Testis (tissue), 3 donors: ENCODE results near the gene PGM2L1. TPM values are rescaled to one million over a fixed set of nuclear protein-coding genes. Genes with fewer than 3 reads are reported as not detected.

Experiments used
- DNase-seq: peaks from one replicate; pipeline ENCODE4 v3.0.0-alpha.2; 2019
- H3K27ac ChIP-seq, 2 donors: fragments of 200-600 bp; sonication (generic); one replicate each; pipeline ENCODE4 v1.5.1; 2019
- H3K27me3 ChIP-seq: fragments of 200-600 bp; sonication (generic); one replicate; pipeline ENCODE4 v1.5.1; 2019
- H3K36me3 ChIP-seq: fragments of 200-600 bp; sonication (generic); one replicate; pipeline ENCODE4 v1.5.1; 2017; ENCODE audit warnings: low read depth; ENCODE audit errors: missing control alignments
- H3K4me1 ChIP-seq: fragments of 200-600 bp; sonication (generic); one replicate; pipeline ENCODE4 v1.5.1; 2019
- H3K4me3 ChIP-seq, 2 donors: fragments of 200-600 bp; sonication (generic); one replicate each; pipeline ENCODE4 v1.5.1; 2017 to 2019
- H3K9me3 ChIP-seq: fragments of 200-600 bp; sonication (generic); one replicate; pipeline ENCODE4 v1.5.1; 2017
- CTCF ChIP-seq, 3 experiments: fragments of 450-650 bp in 2 of 3; fragments of 200-600 bp in 1 of 3; sonication (generic) in 1 of 3; IDR thresholded peaks; one replicate each; pipeline ENCODE4 v1.5.1; 2016 to 2019; ENCODE audit warnings: antibody characterized with exemption in 3 of 3, mild to moderate bottlenecking in 2 of 3, moderate library complexity in 1 of 3
- POLR2A ChIP-seq: fragments of 450-650 bp; IDR thresholded peaks from one replicate; pipeline ENCODE4 v1.6.1; 2017; ENCODE audit warnings: antibody characterized with exemption, mild to moderate bottlenecking, moderate library complexity
- WGBS, 2 donors: methylation state at CpG; one replicate each; pipeline ENCODE4 v1.1.5; 2018; 5-methylcytosine and 5-hydroxymethylcytosine counted together
- intact Hi-C: fragments of 100-400 bp; cut with DNase I; formaldehyde crosslinking; loops from one replicate; pipeline ENCODE4 v1.15.1; 2023; ENCODE audit warnings: low total_unique reads
- polyA plus RNA-seq: library from polyadenylated mRNA; stranded (reverse); fragments of 350-450 nt; fragmentation: Illumina TruSeq; extraction: RNeasy Lipid Tissue Mini Kit (QIAGEN cat#74804); gene quantifications from one replicate; pipeline ENCODE4 v1.2.3, GENCODE V29; 2014; ENCODE audit warnings: low read depth, low replicate concordance; ENCODE audit not compliant: insufficient read depth
- total RNA-seq, 2 donors: library from RNA; depleted of rRNA; stranded (reverse); fragments of >200 nt; gene quantifications; one replicate each; pipeline ENCODE4 v1.2.3, GENCODE V29; 2016

PGM2L1 gene
- total and polyA plus RNA-seq, 3 donors from 2014 or later = 1.8 to 2.4 (median 2.0) TPM

- intact Hi-C loops = no loop called here
- Histone ChIP-seq H3K4me3 (no peak overlapping the region), H3K27ac (no peak overlapping the region), H3K9me3 (no peaks in the 10 kb centered on the region), H3K36me3 (no peaks in the 10 kb centered on the region), H3K4me1 (no peaks in the 10 kb centered on the region), H3K27me3 (no peaks in the 10 kb centered on the region)
- TF ChIP-seq POLR2A = no peak
- TF ChIP-seq CTCF (IDR thresholded peaks at IDR 0.05) = no peak
- no peak for DNase-seq
- WGBS, 2 donors = 56 to 67% methylated on average over 7 of the region's 7 CpGs
Measured at GRCh38 chr11:74434528-74434927, 36.3 kb upstream of the PGM2L1 start.

- DNase-seq = no peak
- Histone ChIP-seq H3K27me3 (no peaks in the 10 kb centered on the region), H3K4me3 (no peak overlapping the region), H3K27ac (no peak overlapping the region), H3K4me1 (no peaks in the 10 kb centered on the region), H3K9me3 (no peaks in the 10 kb centered on the region), H3K36me3 (no peaks in the 10 kb centered on the region)
- TF ChIP-seq POLR2A (no peak), CTCF (IDR thresholded peaks at IDR 0.05) (no peak)
- intact Hi-C loops = no loop called here
- 84 to 89% methylated on average over 3 of the region's 3 CpGs for WGBS, 2 donors
Measured at GRCh38 chr11:74429205-74429604, 31.0 kb upstream of the PGM2L1 start.

DNA sequence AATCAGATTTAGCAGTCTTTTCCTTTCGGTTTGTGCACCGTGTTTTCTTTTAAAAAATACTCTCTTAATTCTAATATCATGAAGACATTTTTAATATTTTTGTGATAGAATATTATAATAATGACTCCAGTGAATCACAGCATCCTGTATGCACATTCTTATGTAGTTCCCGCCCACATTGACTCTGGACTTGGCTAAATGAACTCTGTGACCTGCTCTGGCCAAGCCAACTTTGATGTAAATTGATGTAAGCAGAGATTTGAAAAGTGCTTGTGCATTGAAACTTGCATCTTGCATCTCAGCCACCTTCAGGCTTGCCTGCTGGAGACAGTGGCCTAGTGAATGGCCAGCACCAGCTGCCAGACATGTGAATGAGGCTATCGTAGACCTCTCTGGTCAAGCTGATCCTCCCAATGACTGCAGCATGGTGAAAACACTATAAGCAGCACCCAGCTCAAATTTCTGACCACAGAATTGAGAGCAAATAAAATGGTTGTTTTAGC, 29.2 kb upstream of the PGM2L1 start:
- Histone ChIP-seq H3K9me3 (no peaks in the 10 kb centered on the region), H3K27ac (no peak overlapping the region), H3K36me3 (no peaks in the 10 kb centered on the region), H3K4me3 (no peak overlapping the region), H3K27me3 (no peaks in the 10 kb centered on the region), H3K4me1 (no peaks in the 10 kb centered on the region)
- intact Hi-C loops = no loop called here
- DNase-seq = no peak
- TF ChIP-seq CTCF (IDR thresholded peaks at IDR 0.05) (no peak), POLR2A (no peak)
- WGBS, 2 donors = 90 to 95% methylated on average over 4 of the region's 4 CpGs

GRCh38 chr11:74425100-74425499, 26.9 kb upstream of the PGM2L1 start:
- intact Hi-C loops = no loop called here
- no peaks in the 10 kb centered on the region for H3K36me3 ChIP-seq
- H3K4me1 ChIP-seq = no peaks in the 10 kb centered on the region
- H3K9me3 ChIP-seq = no peaks in the 10 kb centered on the region
- H3K27ac ChIP-seq = no peak overlapping the region
- no peaks in the 10 kb centered on the region for H3K27me3 ChIP-seq
- TF ChIP-seq CTCF (IDR thresholded peaks at IDR 0.05) (no peak), POLR2A (no peak)
- no peak overlapping the region for H3K4me3 ChIP-seq
- DNase-seq = no peak

- Histone ChIP-seq H3K27ac (no peak overlapping the region), H3K27me3 (no peaks in the 10 kb centered on the region), H3K4me3 (no peak overlapping the region), H3K4me1 (no peaks in the 10 kb centered on the region), H3K36me3 (no peaks in the 10 kb centered on the region), H3K9me3 (no peaks in the 10 kb centered on the region)
- WGBS, 2 donors = 53 to 59% methylated on average over 1 of the region's 1 CpG
- intact Hi-C loops = no loop called here
- TF ChIP-seq CTCF (IDR thresholded peaks at IDR 0.05) (no peak), POLR2A (no peak)
- no peak for DNase-seq
Measured at GRCh38 chr11:74418509-74418895, 20.3 kb upstream of the PGM2L1 start.
